ENCODE data around the gene CACNG3.

DNA sequence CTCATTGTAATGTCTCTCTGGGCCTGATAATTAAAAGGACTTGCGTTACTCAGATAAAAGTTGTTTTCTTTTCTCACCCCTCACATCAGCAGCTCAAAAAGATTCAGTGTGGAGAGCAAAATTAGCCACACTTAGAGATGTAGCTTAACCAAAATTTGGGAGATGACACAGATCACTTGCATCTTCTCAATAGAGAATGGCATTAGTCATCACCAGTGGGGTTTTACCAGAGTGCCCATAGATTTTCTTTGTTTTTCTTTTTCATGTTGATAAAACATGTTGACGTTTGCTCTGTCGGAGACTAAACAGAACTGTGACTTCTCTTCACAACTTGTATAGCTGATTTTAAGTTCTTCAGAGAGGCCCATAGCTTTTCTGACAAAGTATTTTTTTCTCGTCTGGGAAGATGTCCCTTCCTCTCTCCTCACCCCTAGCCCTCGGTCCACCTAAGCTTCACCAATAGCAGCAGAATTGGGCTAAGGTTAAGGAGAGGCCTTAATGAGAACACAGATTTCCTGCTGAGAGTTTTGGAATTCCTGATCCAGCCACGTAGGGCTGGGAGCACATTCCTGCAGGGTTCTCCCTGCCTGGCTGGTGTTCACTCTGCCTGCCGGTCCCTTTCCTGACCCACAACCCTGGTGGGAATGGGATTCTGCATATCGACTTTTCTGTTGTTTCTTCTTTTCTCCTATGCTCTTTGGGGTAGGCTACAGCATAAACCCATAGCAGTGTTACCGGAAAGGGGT is 92.6 kb downstream of the CACNG3 start:
- TF ChIP-seq, protein P1, sequence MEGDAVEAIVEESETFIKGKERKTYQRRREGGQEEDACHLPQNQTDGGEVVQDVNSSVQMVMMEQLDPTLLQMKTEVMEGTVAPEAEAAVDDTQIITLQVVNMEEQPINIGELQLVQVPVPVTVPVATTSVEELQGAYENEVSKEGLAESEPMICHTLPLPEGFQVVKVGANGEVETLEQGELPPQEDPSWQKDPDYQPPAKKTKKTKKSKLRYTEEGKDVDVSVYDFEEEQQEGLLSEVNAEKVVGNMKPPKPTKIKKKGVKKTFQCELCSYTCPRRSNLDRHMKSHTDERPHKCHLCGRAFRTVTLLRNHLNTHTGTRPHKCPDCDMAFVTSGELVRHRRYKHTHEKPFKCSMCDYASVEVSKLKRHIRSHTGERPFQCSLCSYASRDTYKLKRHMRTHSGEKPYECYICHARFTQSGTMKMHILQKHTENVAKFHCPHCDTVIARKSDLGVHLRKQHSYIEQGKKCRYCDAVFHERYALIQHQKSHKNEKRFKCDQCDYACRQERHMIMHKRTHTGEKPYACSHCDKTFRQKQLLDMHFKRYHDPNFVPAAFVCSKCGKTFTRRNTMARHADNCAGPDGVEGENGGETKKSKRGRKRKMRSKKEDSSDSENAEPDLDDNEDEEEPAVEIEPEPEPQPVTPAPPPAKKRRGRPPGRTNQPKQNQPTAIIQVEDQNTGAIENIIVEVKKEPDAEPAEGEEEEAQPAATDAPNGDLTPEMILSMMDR (IDR thresholded peaks at IDR 0.05; ENCODE audit: low read depth, low read length, poor library complexity, severe bottlenecking) = no peak
- no peak for TF ChIP-seq EZH2phosphoT487 (IDR thresholded peaks at IDR 0.05; ENCODE audit: borderline replicate concordance, low read length)

Measured in DOHH2 (cell line).